Neural cell (in vitro differentiated cells): ENCODE data around the gene ZNF276.

ENCODE experiments used
- CTCF ChIP-seq: fragments of 450-650 bp; IDR thresholded peaks from 2 replicates; pipeline ENCODE4 v1.5.1; 2014; ENCODE audit warnings: antibody characterized with exemption, mild to moderate bottlenecking, moderate library complexity; ENCODE audit not compliant: poor library complexity, severe bottlenecking
- EP300 ChIP-seq: fragments of 450-650 bp; conservative IDR thresholded peaks from 2 replicates; pipeline ENCODE4 v1.6.1; 2014; ENCODE audit warnings: antibody characterized with exemption, mild to moderate bottlenecking, moderate library complexity; ENCODE audit not compliant: poor library complexity, severe bottlenecking
- EZH2 ChIP-seq: fragments of 200-600, 300-800 bp; shearing (Covaris generic), sonication (generic); IDR thresholded peaks from 2 replicates; pipeline ENCODE4 v1.6.1; 2014; ENCODE audit warnings: antibody characterized with exemption, low read length, borderline replicate concordance, mild to moderate bottlenecking; ENCODE audit not compliant: insufficient read depth, poor library complexity, severe bottlenecking
- POLR2AphosphoS5 ChIP-seq: IDR thresholded peaks from 2 replicates; pipeline ENCODE4 v1.6.1; 2012
- RAD21 ChIP-seq: fragments of 450-650 bp; conservative IDR thresholded peaks from 2 replicates; pipeline ENCODE4 v1.6.1; 2014; ENCODE audit warnings: antibody characterized with exemption, mild to moderate bottlenecking, moderate library complexity
- REST ChIP-seq: IDR thresholded peaks from 2 replicates; pipeline ENCODE4 v1.6.1; 2012; ENCODE audit warnings: borderline replicate concordance
- SMC3 ChIP-seq: fragments of 450-650 bp; conservative IDR thresholded peaks from 2 replicates; pipeline ENCODE4 v1.6.1; 2014; ENCODE audit warnings: antibody characterized with exemption, mild to moderate bottlenecking, moderate library complexity; ENCODE audit not compliant: poor library complexity

- no peak for TF ChIP-seq CTCF
- TF ChIP-seq EZH2 = no peak
- TF ChIP-seq EP300 = no peak
- no peak for TF ChIP-seq REST
- no peak for TF ChIP-seq SMC3
- TF ChIP-seq POLR2AphosphoS5 = no peak
- TF ChIP-seq RAD21 = no peak
Observed at GRCh38 chr16:89779231-89779908, 58.0 kb downstream of the ZNF276 start.
